Measurements from ENCODE around the gene CNTNAP2.

Gene CNTNAP2

DNA sequence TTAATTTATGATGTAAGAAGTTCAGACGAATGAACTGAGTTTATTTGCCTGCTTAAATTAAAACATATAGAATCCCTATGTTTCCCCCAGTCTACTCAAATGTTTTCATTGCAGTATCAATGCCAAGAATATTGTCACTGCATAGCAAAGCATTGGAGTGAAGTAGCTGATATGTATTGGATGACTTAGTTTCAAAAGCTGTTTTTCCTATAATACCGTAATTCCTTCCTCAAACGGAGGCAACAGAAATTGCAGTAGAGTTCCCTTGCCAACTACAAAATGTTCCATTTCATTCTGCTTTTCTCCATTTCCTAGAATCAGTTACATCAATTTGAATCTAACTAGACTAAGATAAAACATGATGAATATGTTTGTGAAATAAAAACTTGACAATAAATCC, 174.1 kb downstream of the CNTNAP2 start:
- no peak for DNase-seq (ENCODE audit: low read depth in 2 of 2)

DNA sequence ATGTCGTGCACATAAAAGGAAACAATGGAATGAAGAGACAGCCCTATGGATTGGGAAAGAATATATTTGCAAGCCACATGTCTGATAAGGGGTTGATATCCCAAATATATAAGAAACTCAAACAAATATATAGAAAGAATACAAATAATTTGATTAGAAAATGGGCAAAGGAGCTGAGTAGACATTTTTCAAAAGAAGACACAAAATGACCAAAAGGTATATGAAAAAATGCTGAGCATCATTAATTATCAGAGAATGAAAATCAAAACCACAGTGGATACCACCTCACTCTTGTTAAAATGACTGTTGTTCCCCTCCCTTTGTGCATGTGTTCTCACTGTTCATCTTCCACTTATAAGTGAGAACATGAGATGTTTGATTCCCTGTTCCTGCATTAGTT, 175.3 kb downstream of the CNTNAP2 start:
- no peak for DNase-seq (ENCODE audit: low read depth in 2 of 2)

- DNase-seq (ENCODE audit: low read depth in 2 of 2) = no peak
These were observed 179.4 kb downstream of the CNTNAP2 start for GRCh38 chr7:146296028-146296427.

GRCh38 chr7:146314962-146315361, 198.4 kb downstream of the CNTNAP2 start:
- DNase-seq (ENCODE audit: low read depth in 2 of 2) = no peak

DNA sequence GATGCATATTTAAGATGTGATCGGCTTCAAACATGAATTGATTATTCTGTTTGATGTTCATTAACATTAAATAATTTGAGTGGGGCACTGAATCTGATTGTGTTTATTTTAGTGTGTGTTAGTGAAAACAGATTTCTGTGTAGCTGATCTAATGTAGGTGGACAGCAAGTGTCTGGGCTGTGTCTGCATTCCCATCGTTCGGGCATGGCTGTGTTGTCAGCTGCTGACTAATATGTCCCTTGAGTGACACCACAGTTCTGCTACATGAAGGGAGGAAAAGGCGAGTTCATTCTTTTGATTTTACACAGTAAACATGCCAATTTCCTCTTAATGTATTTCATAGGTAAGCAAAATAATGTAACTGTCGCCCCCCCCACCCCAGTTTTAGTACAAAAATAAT, 203.0 kb downstream of the CNTNAP2 start:
- DNase-seq (ENCODE audit: low read depth in 2 of 2) = no peak

- DNase-seq (ENCODE audit: low read depth in 2 of 2) = no peak
These were observed 204.7 kb downstream of the CNTNAP2 start for GRCh38 chr7:146321301-146321700.

DNA sequence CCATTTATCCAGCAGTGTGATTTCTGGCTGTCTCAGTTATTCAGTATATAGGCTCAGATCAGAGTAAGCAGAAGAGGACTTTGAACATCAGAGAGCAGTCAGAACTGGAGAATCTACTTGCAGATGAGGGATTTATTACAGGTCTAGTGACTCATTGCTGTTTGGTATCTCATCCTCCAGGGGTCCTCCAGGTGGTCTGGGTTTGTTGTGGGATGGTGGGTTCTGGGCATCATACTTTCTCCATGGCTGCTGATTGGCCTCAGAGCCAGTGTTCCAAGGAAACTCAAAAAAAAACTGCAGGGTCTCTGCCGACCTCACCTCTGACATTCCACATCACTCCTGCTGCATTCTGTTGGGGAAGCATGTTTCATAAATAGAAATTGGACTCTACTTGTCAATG, 214.8 kb downstream of the CNTNAP2 start:
- no peak for DNase-seq (ENCODE audit: low read depth in 2 of 2)

DNA sequence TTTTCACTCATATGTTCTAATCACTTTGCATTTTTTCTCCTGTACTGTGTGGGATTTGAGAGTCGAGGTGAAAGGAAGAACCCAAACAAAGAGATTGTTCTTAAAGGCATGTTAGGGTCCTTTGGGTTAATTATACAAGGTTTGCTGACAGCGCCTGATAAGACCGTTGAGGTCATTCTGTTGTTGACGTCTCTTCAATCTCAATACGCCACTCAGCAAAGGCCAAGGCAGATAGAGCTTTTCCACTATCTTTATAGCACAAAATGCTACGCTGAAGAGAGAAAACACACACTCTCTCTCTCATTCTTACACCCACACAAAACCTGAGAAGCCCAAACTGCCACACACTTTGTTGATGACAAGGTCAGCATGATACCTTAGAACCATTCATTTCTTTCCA, 228.7 kb downstream of the CNTNAP2 start:
- DNase-seq (ENCODE audit: low read depth in 2 of 2) = no peak

DNA sequence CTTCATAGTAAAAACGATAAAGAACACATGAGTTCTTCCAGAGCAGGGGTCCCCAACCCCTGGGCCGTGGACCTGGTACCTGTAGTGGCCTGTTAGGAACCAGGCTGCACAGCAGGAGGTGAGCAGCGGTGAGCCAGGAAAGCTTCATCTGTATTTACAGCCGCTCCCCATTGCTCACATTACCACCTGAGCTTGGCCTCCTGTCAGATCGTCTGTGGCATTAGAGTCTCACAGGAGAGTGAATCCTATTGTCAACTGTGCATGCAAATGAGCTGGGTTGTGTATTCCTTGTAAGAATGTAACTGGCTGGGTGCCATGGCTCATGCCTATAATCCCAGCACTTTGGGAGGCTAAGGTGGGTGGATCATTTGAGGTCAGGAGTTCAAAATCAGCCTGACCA, 229.5 kb downstream of the CNTNAP2 start:
- DNase-seq (ENCODE audit: low read depth in 2 of 2) = no peak

DNA sequence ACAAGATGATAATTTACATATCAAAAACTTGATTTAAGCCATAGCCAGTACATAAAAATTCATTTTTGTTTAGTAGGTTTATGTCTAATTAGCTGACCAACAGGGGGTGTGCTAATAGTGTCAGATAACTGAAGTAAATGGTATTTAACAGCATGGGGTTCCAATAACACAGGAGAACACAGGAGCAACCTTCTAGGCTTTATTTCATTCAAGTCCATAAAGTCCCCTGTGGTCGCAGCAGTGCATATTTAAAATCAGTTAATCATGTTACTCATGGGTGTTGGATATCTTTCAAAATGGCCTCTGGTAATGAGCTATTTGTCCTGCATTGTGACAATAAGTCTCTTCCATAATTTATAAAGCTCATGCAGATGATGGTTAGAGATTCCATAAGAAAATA, 238.6 kb downstream of the CNTNAP2 start:
- DNase-seq (ENCODE audit: low read depth in 2 of 2) = no peak

DNA sequence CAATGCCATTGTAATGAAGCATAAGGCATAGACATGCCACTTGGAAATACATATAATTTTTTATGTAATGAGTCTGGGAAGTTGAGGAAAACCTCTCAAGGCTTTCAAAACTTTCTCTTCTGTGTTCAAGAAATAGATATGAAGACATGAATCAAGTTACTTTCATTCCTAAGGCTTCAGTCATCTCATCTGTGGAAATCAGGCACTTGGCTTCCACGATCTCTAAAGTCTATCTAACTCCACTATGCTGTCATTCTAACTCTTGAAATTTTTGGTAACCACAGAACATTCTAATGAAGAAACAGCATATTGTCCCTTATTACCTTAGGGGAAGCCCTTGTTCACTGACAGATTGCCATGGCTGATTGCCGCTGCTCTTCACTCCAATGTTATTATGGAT, 242.6 kb downstream of the CNTNAP2 start:
- no peak for DNase-seq (ENCODE audit: low read depth in 2 of 2)

- no peak for DNase-seq (ENCODE audit: low read depth in 2 of 2)
These were observed 250.3 kb downstream of the CNTNAP2 start for GRCh38 chr7:146366938-146367337.

GRCh38 chr7:146370171-146370570, 253.6 kb downstream of the CNTNAP2 start:
- no peak for DNase-seq (ENCODE audit: low read depth in 2 of 2)

DNA sequence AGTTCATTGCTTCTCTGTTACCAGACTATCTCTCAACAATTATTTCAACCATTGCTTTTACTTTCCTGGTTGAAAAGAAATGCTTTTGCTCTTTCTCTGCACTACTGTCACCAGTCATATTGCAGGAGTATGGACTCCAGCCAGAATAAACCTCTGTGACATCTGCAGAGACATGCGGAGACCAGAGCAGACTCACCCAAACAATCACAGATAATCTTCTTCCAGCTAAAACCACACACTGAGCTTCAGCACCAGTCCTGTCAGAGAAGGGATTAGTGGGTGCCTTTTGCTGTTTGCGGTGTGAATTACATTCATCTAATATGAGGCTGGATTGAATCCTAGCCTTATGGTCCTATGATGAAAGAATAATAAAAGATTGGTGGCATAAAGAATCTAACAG, 258.6 kb downstream of the CNTNAP2 start:
- DNase-seq (ENCODE audit: low read depth in 2 of 2) = no peak

DNA sequence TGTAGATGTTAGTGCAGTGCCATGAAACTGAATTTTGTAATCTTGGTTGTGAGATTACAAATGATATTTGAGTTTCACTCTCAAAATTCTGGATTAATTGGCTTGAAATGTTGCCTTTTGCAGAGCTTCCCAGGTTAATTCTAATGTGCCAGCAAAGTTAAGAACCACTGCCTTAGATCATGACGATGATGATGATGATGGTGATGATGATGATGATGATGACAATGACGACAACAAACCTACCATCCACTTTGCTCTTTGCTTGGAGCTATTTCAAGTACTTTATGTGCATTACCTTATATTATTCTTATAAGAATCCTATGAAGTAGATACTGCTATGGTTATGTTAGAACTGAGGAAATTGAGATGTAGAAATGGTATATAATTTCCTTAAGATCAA, 261.6 kb downstream of the CNTNAP2 start:
- DNase-seq (ENCODE audit: low read depth in 2 of 2) = no peak

- no peak for DNase-seq (ENCODE audit: low read depth in 2 of 2)
These were observed 270.5 kb downstream of the CNTNAP2 start for GRCh38 chr7:146387140-146387539.

DNA sequence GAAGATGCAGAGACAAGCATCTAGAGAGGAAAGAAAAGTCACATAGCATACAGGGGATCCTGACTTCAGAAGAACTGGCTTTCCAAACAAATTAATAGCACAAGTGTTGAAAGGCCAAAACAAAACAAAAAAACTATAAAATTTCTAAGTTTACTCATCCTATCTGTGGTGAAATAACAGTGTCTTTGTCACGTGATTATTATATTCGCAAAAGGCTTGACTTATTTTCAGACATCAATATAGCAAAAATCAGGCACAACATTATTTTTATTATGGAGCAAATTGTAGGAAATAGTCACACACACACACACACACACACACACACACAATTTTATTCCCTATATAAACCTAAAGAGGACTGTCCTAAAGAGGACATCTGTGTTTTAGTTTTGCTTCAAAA, 272.3 kb downstream of the CNTNAP2 start:
- DNase-seq (ENCODE audit: low read depth in 2 of 2) = no peak

DNA sequence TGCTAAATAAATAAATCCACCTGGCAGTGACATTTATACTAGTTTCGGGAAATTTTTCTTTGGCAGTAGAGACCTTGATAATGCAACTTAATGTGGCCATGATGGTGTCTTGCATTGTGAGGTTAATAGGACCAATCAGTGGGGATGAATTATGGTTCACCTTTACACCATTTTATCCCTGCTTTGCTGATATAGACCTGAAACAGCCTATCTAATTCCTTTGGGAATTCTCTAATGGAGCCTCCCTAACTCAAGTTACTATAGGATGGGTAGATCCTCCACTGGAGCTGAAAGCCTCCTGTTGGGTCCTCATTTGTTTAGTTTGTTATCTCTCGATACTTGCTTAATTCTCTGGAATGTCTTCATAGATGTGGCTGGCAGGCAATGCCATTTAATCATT, 276.7 kb downstream of the CNTNAP2 start:
- DNase-seq (ENCODE audit: low read depth in 2 of 2) = no peak

DNA sequence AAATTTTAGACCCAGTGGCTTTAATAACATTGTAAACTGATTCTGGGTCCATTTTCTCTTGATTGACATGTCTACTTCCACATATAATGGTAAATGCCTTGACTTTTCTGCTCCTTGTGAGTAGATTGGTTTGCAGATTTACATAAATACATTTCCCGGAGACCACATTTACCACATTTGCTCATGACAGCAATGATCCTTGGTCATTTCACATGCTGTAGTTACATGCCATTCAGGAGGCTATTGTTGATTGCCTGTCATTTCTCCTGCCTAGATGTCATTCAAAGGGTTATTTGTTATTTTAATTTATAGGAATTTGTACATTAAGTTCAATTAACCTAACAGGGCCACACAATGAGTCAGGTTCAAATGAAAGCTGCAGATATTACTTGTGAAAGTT, 280.5 kb downstream of the CNTNAP2 start:
- DNase-seq (ENCODE audit: low read depth in 2 of 2) = no peak

DNA sequence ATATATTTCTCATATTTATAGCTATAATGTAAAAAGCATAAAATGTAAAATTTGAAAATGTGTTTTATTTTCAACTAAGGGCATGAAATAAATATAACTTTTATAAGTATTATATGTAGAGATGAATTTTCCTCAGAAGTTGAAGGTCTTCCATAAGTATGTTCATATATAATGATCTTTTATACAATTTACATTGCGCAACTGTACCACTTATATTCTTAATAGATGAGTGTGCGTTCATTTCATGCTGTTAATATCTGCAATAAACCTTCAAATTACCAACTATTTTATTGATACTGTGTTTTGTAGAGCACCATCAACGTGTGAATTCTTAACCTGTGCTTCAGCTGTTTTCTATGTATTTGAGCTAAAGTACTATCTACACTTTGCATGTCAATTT, 285.3 kb downstream of the CNTNAP2 start:
- DNase-seq (ENCODE audit: low read depth in 2 of 2) = no peak

DNA sequence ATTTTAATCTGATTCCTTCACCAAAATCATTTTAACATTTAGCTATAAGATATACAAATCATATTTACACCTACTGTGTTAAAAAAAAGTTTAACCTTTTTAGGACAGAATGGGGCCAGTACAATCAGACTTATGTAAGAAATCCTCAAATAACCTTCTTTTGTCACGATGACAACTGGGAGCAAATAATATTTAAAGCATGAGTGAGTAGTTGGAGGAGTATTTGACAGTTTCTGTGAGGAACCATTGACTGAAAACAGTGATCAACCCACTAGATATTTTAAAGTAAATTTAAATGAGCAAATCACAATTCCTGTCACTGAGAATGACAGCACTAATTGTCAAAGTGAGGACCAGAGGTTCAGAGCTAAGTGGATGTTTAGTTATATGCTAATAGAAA, 289.1 kb downstream of the CNTNAP2 start:
- DNase-seq (ENCODE audit: low read depth in 2 of 2) = no peak

DNA sequence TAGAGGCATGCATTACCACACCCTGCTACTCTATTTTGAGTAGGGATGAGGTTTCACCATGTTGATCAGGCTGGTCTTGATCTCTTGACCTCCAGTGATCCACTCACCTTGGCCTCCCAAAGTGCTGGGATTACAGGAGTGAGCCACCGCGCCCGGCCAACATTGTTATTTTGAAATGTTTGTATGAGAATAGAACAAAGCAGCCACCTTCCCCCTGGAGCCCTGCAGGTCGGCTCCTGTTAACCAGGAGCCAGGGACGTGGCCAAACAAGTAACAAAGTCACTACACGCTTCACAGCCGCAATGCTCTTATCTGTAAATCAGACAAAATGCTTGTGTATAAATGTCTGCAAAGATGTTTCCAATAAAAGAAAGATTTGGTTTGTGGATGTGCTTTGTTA, 295.4 kb downstream of the CNTNAP2 start:
- DNase-seq (ENCODE audit: low read depth in 2 of 2) = no peak

GRCh38 chr7:146412781-146413180, 296.2 kb downstream of the CNTNAP2 start:
- no peak for DNase-seq (ENCODE audit: low read depth in 2 of 2)

- DNase-seq (ENCODE audit: low read depth in 2 of 2) = no peak
These were observed 297.8 kb downstream of the CNTNAP2 start for GRCh38 chr7:146414373-146414772.

GRCh38 chr7:146414937-146415336, 298.3 kb downstream of the CNTNAP2 start:
- DNase-seq (ENCODE audit: low read depth in 2 of 2) = no peak

Measured in stimulated activated CD4-positive, alpha-beta T cell treated with anti-CD3 and anti-CD28 coated beads, Interleukin-4, amount 100 ng/mL, for 48 hours (primary cell).